ENCODE results near the gene RPH3AL. TPM values are rescaled to one million over a fixed set of nuclear protein-coding genes. Genes with fewer than 3 reads are reported as not detected.

Gene RPH3AL
- polyA plus RNA-seq, 1 donor from 2014 or later = 0.87 TPM

GRCh38 chr17:323721-324571 lies 28.7 kb downstream of the RPH3AL start:
- no peaks in the 10 kb centered on the region for H3K79me2 ChIP-seq (replicated peaks; ENCODE audit: insufficient read depth, low read length)
- H4K20me1 ChIP-seq (ENCODE audit: insufficient read depth) = no peaks in the 10 kb centered on the region
- H3F3A ChIP-seq (ENCODE audit: insufficient read depth, low read length, poor library complexity, severe bottlenecking) = no peaks in the 10 kb centered on the region
- H3K36me3 ChIP-seq (ENCODE audit: insufficient read depth, low read length) = no peaks in the 10 kb centered on the region
- H3K27me3 ChIP-seq (ENCODE audit: insufficient read depth, low read depth, low read length) = no peaks in the 10 kb centered on the region
- H3K27ac ChIP-seq (ENCODE audit: low read length) = no peak overlapping the region
- H3K4me3 ChIP-seq (ENCODE audit: low read length) = no peak overlapping the region
- no peak overlapping the region for H2AFZ ChIP-seq (ENCODE audit: low read depth, low read length)
- TF ChIP-seq EZH2 (IDR thresholded peaks at IDR 0.05; ENCODE audit: borderline replicate concordance, insufficient read depth, low read length, poor library complexity, severe bottlenecking) (no peak), REST (IDR thresholded peaks at IDR 0.05; ENCODE audit: borderline replicate concordance) (no peak), POLR2AphosphoS5 (IDR thresholded peaks at IDR 0.05) (no peak), TAF1 (IDR thresholded peaks at IDR 0.05; ENCODE audit: low read depth) (no peak), RAD21 (conservative IDR thresholded peaks at IDR 0.05) (no peak), CTCF (IDR thresholded peaks at IDR 0.05; ENCODE audit: poor library complexity, severe bottlenecking) (no peak), MXI1 (conservative IDR thresholded peaks at IDR 0.05; ENCODE audit: poor library complexity, severe bottlenecking) (no peak), EP300 (conservative IDR thresholded peaks at IDR 0.05; ENCODE audit: poor library complexity, severe bottlenecking) (no peak), SMC3 (conservative IDR thresholded peaks at IDR 0.05; ENCODE audit: poor library complexity) (no peak)
- H3K4me2 ChIP-seq (ENCODE audit: low read length) = no peak overlapping the region
- no peaks in the 10 kb centered on the region for H3K9me3 ChIP-seq (ENCODE audit: low read length)
- H3K9ac ChIP-seq (ENCODE audit: low read length) = no peak overlapping the region
- no peaks in the 10 kb centered on the region for H3K9me2 ChIP-seq (ENCODE audit: insufficient read depth, low read length)

GRCh38 chr17:323181-323580 lies 29.4 kb downstream of the RPH3AL start:
- H3F3A ChIP-seq (ENCODE audit: insufficient read depth, low read length, poor library complexity, severe bottlenecking) = no peaks in the 10 kb centered on the region
- no peaks in the 10 kb centered on the region for H3K27me3 ChIP-seq (ENCODE audit: insufficient read depth, low read depth, low read length)
- no peaks in the 10 kb centered on the region for H3K9me3 ChIP-seq (ENCODE audit: low read length)
- H4K20me1 ChIP-seq (ENCODE audit: insufficient read depth) = no peaks in the 10 kb centered on the region
- H3K9ac ChIP-seq (ENCODE audit: low read length) = no peak overlapping the region
- no peaks in the 10 kb centered on the region for H3K36me3 ChIP-seq (ENCODE audit: insufficient read depth, low read length)
- TF ChIP-seq EP300 (conservative IDR thresholded peaks at IDR 0.05; ENCODE audit: poor library complexity, severe bottlenecking) (no peak), MXI1 (conservative IDR thresholded peaks at IDR 0.05; ENCODE audit: poor library complexity, severe bottlenecking) (no peak)
- no peak overlapping the region for H3K4me2 ChIP-seq (ENCODE audit: low read length)
- H3K4me3 ChIP-seq (ENCODE audit: low read length) = no peak overlapping the region
- no peak overlapping the region for H2AFZ ChIP-seq (ENCODE audit: low read depth, low read length)
- no peaks in the 10 kb centered on the region for H3K79me2 ChIP-seq (replicated peaks; ENCODE audit: insufficient read depth, low read length)
- H3K9me2 ChIP-seq (ENCODE audit: insufficient read depth, low read length) = no peaks in the 10 kb centered on the region
- H3K27ac ChIP-seq (ENCODE audit: low read length) = no peak overlapping the region

All from neural cell (in vitro differentiated cells).